HepG2 (cell line): ENCODE results near the gene U2AF2. TPM values are rescaled to one million over a fixed set of nuclear protein-coding genes. Genes with fewer than 3 reads are reported as not detected.

ENCODE experiments used
- BCL3 ChIP-seq: sonication (generic); formaldehyde crosslinking; IDR thresholded peaks from 2 replicates; pipeline ENCODE4 v1.5.1; 2020; ENCODE audit warnings: mild to moderate bottlenecking, missing genetic modification reagents, moderate library complexity
- CBX5 ChIP-seq: sonication (generic); formaldehyde crosslinking; IDR thresholded peaks from 2 replicates; pipeline ENCODE4 v1.4.0; 2020; ENCODE audit warnings: missing genetic modification reagents, borderline replicate concordance
- CEBPB ChIP-seq: IDR thresholded peaks from 2 replicates; pipeline ENCODE4 v1.6.1; 2011; ENCODE audit warnings: low read depth, low read length, improper control_type of control experiment, borderline replicate concordance
- EED ChIP-seq: sonication (generic); formaldehyde crosslinking; IDR thresholded peaks from 2 replicates; pipeline ENCODE4 v1.5.0; 2020; ENCODE audit warnings: mild to moderate bottlenecking, missing genetic modification reagents
- ELK4 ChIP-seq: sonication (generic); formaldehyde crosslinking; IDR thresholded peaks from 2 replicates; pipeline ENCODE4 v1.9.0; 2021; ENCODE audit warnings: missing genetic modification reagents, borderline replicate concordance
- KLF6 ChIP-seq: IDR thresholded peaks from 2 replicates; pipeline ENCODE4 v1.8.0; 2016; ENCODE audit warnings: missing biosample characterization, missing genetic modification reagents
- NAIF1 ChIP-seq: sonication (generic); formaldehyde crosslinking; IDR thresholded peaks from 2 replicates; pipeline ENCODE4 v1.5.0; 2020; ENCODE audit warnings: mild to moderate bottlenecking, missing genetic modification reagents, borderline replicate concordance
- NFIC ChIP-seq: IDR thresholded peaks from 2 replicates; pipeline ENCODE4 v1.6.1; 2012; ENCODE audit warnings: mild to moderate bottlenecking, low read length, inconsistent platforms
- NR2C2 ChIP-seq: sonication (generic); formaldehyde crosslinking; IDR thresholded peaks from 2 replicates; pipeline ENCODE4 v1.4.0; 2020; ENCODE audit warnings: missing genetic modification reagents, mild to moderate bottlenecking, moderate library complexity, borderline replicate concordance
- PHF20 ChIP-seq: sonication (generic); formaldehyde crosslinking; IDR thresholded peaks from 2 replicates; pipeline ENCODE4 v1.5.0; 2020; ENCODE audit warnings: mild to moderate bottlenecking, missing genetic modification reagents
- RCOR2 ChIP-seq: IDR thresholded peaks from 2 replicates; pipeline ENCODE4 v1.6.1; 2016; ENCODE audit warnings: missing biosample characterization, missing genetic modification reagents
- SAFB2 ChIP-seq: sonication (generic); formaldehyde crosslinking; IDR thresholded peaks from 2 replicates; pipeline ENCODE4 v1.5.1; 2020; ENCODE audit warnings: missing genetic modification reagents, low read depth, mild to moderate bottlenecking, borderline replicate concordance
- SKI ChIP-seq: fragments of 450-650 bp; IDR thresholded peaks from one replicate; pipeline ENCODE4 v1.6.1; 2018; ENCODE audit warnings: mild to moderate bottlenecking; ENCODE audit not compliant: partially characterized antibody
- SRSF9 ChIP-seq: fragments of 200-400 bp; formaldehyde crosslinking; IDR thresholded peaks from 2 replicates; pipeline ENCODE4 v1.6.1; 2018; ENCODE audit warnings: borderline replicate concordance, mild to moderate bottlenecking, low read depth, low read length; ENCODE audit not compliant: insufficient read depth, poor library complexity, severe bottlenecking
- YEATS2 ChIP-seq: sonication (generic); formaldehyde crosslinking; IDR thresholded peaks from 2 replicates; pipeline ENCODE4 v1.4.0; 2020; ENCODE audit warnings: missing genetic modification reagents, borderline replicate concordance
- ZBTB25 ChIP-seq: IDR thresholded peaks from 2 replicates; pipeline ENCODE4 v1.6.1; 2018; ENCODE audit warnings: missing genetic modification reagents
- ZBTB49 ChIP-seq: sonication (generic); formaldehyde crosslinking; IDR thresholded peaks from 2 replicates; pipeline ENCODE4 v1.4.0; 2020; ENCODE audit warnings: missing genetic modification reagents, borderline replicate concordance
- ZNF331 ChIP-seq: sonication (generic); formaldehyde crosslinking; IDR thresholded peaks from 2 replicates; pipeline ENCODE4 v1.4.0; 2020; ENCODE audit warnings: missing genetic modification reagents
- ZNF34 ChIP-seq: sonication (generic); formaldehyde crosslinking; IDR thresholded peaks from 2 replicates; pipeline ENCODE4 v1.4.0; 2020; ENCODE audit warnings: mild to moderate bottlenecking, missing genetic modification reagents, borderline replicate concordance
- ZNF383 ChIP-seq: sonication (generic); formaldehyde crosslinking; IDR thresholded peaks from 2 replicates; pipeline ENCODE4 v1.4.0; 2020; ENCODE audit warnings: missing genetic modification reagents, mild to moderate bottlenecking, borderline replicate concordance
- ZNF619 ChIP-seq: sonication (generic); formaldehyde crosslinking; IDR thresholded peaks from 2 replicates; pipeline ENCODE4 v1.4.0; 2020; ENCODE audit warnings: mild to moderate bottlenecking, missing genetic modification reagents
- ZNF720 ChIP-seq: sonication (generic); formaldehyde crosslinking; IDR thresholded peaks from 2 replicates; pipeline ENCODE4 v1.4.0; 2020; ENCODE audit warnings: missing genetic modification reagents
- ZNF776 ChIP-seq: sonication (generic); formaldehyde crosslinking; IDR thresholded peaks from 2 replicates; pipeline ENCODE4 v1.4.0; 2020; ENCODE audit warnings: mild to moderate bottlenecking, missing genetic modification reagents
- ZNF879 ChIP-seq: sonication (generic); formaldehyde crosslinking; IDR thresholded peaks from 2 replicates; pipeline ENCODE4 v1.8.1; 2023; ENCODE audit warnings: missing genetic modification reagents
- ZSCAN30 ChIP-seq: sonication (generic); formaldehyde crosslinking; IDR thresholded peaks from 2 replicates; pipeline ENCODE4 v1.5.0; 2020; ENCODE audit warnings: mild to moderate bottlenecking, missing genetic modification reagents
- polyA plus RNA-seq, 8 experiments: library from polyadenylated mRNA; depleted of rRNA in 3 of 8; stranded (reverse) in 7 of 8; unstranded in 1 of 8; fragments of >200 nt; fragmentation: Illumina TruSeq in 4 of 8; extraction: Trizol in 4 of 8; gene quantifications; 2 replicates each; pipeline versions ENCODE4 v1.2.1 to v1.2.3, GENCODE V29; 2011 to 2016; ENCODE audit warnings: low read depth in 4 of 8, missing spikeins in 1 of 8, mixed read lengths in 1 of 8; ENCODE audit not compliant: insufficient read depth in 1 of 8
- total RNA-seq, 5 experiments: library from RNA; depleted of rRNA; stranded (reverse); fragments of >200 nt; fragmentation: Illumina TruSeq; extraction: Trizol; gene quantifications; 2 replicates each; pipeline ENCODE4 v1.2.3, GENCODE V29; 2016; ENCODE audit warnings: low read depth in 1 of 5

Gene U2AF2
- total and polyA plus RNA-seq, 2 of the 13 experiments (the other 11 are each of a cell fraction or from before 2014, with no cell fraction given) = 84.3 to 124 TPM

- TF ChIP-seq BCL3 (CRISPR knock-in tag) (peak; percentile 74), ZSCAN30 (no peak), SKI (no peak), SAFB2 (CRISPR knock-in tag) (peak; percentile 82), ZNF34 (CRISPR knock-in tag) (no peak), ZNF383 (no peak), RCOR2 (CRISPR knock-in tag) (no peak), ZBTB25 (CRISPR knock-in tag) (no peak), ZNF776 (CRISPR knock-in tag) (0 out of 2 replicates have a peak, but pooled peaks have one; percentile 52), SRSF9 (no peak), ZNF331 (CRISPR knock-in tag) (no peak), NAIF1 (CRISPR knock-in tag) (no peak), NR2C2 (CRISPR knock-in tag) (peak; percentile 67), YEATS2 (CRISPR knock-in tag) (no peak), ELK4 (CRISPR knock-in tag) (no peak), ZBTB49 (CRISPR knock-in tag) (no peak), EED (CRISPR knock-in tag) (no peak), ZNF720 (CRISPR knock-in tag) (no peak), PHF20 (CRISPR knock-in tag) (peak; percentile 63; the same call in 1 of the 2 replicates), CEBPB (no peak), CBX5 (CRISPR knock-in tag) (no peak), KLF6 (CRISPR knock-in tag) (0 out of 2 replicates have a peak, but pooled peaks have one; percentile 10), NFIC (no peak), ZNF879 (CRISPR knock-in tag) (no peak), ZNF619 (CRISPR knock-in tag) (no peak; the same call in none of the 2 replicates)
Observed at GRCh38 chr19:55654868-55655647, at the start of gene U2AF2 (continued).
